Right cardiac atrium (tissue), 5 donors: Measurements from ENCODE around the gene EXOG. TPM values are rescaled to one million over a fixed set of nuclear protein-coding genes. Genes with fewer than 3 reads are reported as not detected.

Source experiments
- ATAC-seq, 2 donors: fragments of 200-7000 bp; cut with Tn5 transposase; one replicate each; pipeline versions ENCODE4 v1.8.0 to v1.9.1; 2020; ENCODE audit warnings: moderate library complexity in 2 of 2, mild to moderate bottlenecking in 1 of 2
- DNase-seq, 3 donors: peaks; one replicate each; pipeline ENCODE4 v3.0.0-alpha.2; 2020
- H3K27ac ChIP-seq: one replicate; pipeline ENCODE4 v1.5.1; 2013; ENCODE audit warnings: mild to moderate bottlenecking, low read length, control low read depth, moderate library complexity
- H3K27me3 ChIP-seq: one replicate; pipeline ENCODE4 v1.6.1; 2013; ENCODE audit not compliant: control insufficient read depth, insufficient read depth
- H3K4me1 ChIP-seq: one replicate; pipeline ENCODE4 v1.6.1; 2013; ENCODE audit warnings: low read length; ENCODE audit not compliant: control insufficient read depth, insufficient read depth
- H3K4me3 ChIP-seq: one replicate; pipeline ENCODE4 v1.5.1; 2013; ENCODE audit warnings: low read length, control low read depth
- H3K9me3 ChIP-seq: one replicate; pipeline ENCODE4 v1.6.1; 2013; ENCODE audit warnings: low read length; ENCODE audit not compliant: control insufficient read depth
- WGBS: extraction: QIAGEN DNeasy Blood & Tissue Kit; methylation state at CpG from one replicate; pipeline ENCODE4 v1.1.7; 2013; 5-methylcytosine and 5-hydroxymethylcytosine counted together
- intact Hi-C, 4 donors: fragments of 100-400 bp; cut with DNase I; formaldehyde crosslinking; loops; one replicate each; pipeline versions ENCODE4 v1.11.0 to v1.14.0; 2022 to 2023
- polyA plus RNA-seq: library from polyadenylated mRNA; stranded (reverse); fragments of 200-250 nt; gene quantifications from one replicate; pipeline ENCODE4 v1.2.3, GENCODE V29; 2013
- total RNA-seq, 4 donors: library from RNA; stranded (reverse); fragmentation: NEBNext Ultra II Directional; extraction: Animal tissue kit (Norgen Biotek cat#: 25700); gene quantifications; one replicate each; pipeline ENCODE4 v1.2.1, GENCODE V29; 2021
- donor health status: healthy with polysubstance abuse.
- donor health status: DM: no; HTN: yes; CAD: no.
- donor health status: DM: no; HTN: no; CAD: no.
- donor health status: DM: no; HTN: yes; CAD: no; lungs with severe emphysema.
- donor health status: DM: yes; HTN: yes; CAD: no.

EXOG gene
- total and polyA plus RNA-seq, 5 donors, result 19.4 to 27.7 (median 23.8) TPM

GRCh38 chr3:38510631-38511030 lies 14.5 kb downstream of the EXOG start:
- Histone ChIP-seq H3K27me3 (no peaks in the 10 kb centered on the region), H3K4me1 (no peaks in the 10 kb centered on the region), H3K9me3 (no peaks in the 10 kb centered on the region), H3K4me3 (no peak overlapping the region), H3K27ac (no peak overlapping the region)
- intact Hi-C loops, result no loop called here
- no peak for ATAC-seq
- no peak for DNase-seq

GRCh38 chr3:38511546-38511945 lies 15.4 kb downstream of the EXOG start:
- Histone ChIP-seq H3K4me3 (no peak overlapping the region), H3K27me3 (no peaks in the 10 kb centered on the region), H3K4me1 (no peaks in the 10 kb centered on the region), H3K9me3 (no peaks in the 10 kb centered on the region), H3K27ac (no peak overlapping the region)
- 79% methylated on average over 3 of the region's 3 CpGs for WGBS
- DNase-seq (no peak), ATAC-seq (no peak)
- intact Hi-C loops, result no loop called here

- peak in 1 of 2 donors; percentile 44 for ATAC-seq
These were observed 19.2 kb downstream of the EXOG start for GRCh38 chr3:38515367-38515766.

GRCh38 chr3:38516669-38517068 lies 20.5 kb downstream of the EXOG start:
- intact Hi-C loops, result loop anchor here in 1 of 4 donors (5.0 kb wide), 1 partner anchor 331 kb away; no protein-coding TSS in a partner anchor
- H3K27ac ChIP-seq, result no peak overlapping the region
- WGBS, result 92% methylated on average over 1 of the region's 1 CpG
- no peak for DNase-seq
- peaks cover 2% of the 10 kb centered on the region for H3K4me1 ChIP-seq
- no peaks in the 10 kb centered on the region for H3K27me3 ChIP-seq
- no peak overlapping the region for H3K4me3 ChIP-seq
- ATAC-seq, result no peak
- H3K9me3 ChIP-seq, result no peaks in the 10 kb centered on the region

More at GRCh38 chr3:38515367-38515766, 19.2 kb downstream of the EXOG start:
- WGBS, result 84% methylated on average over 7 of the region's 7 CpGs
- Histone ChIP-seq H3K27me3 (no peaks in the 10 kb centered on the region), H3K27ac (no peak overlapping the region), H3K9me3 (no peaks in the 10 kb centered on the region), H3K4me1 (peaks cover 2% of the 10 kb centered on the region), H3K4me3 (no peak overlapping the region)
- intact Hi-C loops, result loop anchor here in 1 of 4 donors (5.0 kb wide), 1 partner anchor 332 kb away; no protein-coding TSS in a partner anchor
- peak in 1 of 3 donors; percentile 57 for DNase-seq

- Histone ChIP-seq H3K4me1 (peaks cover 2% of the 10 kb centered on the region), H3K4me3 (no peak overlapping the region), H3K27ac (no peak overlapping the region), H3K9me3 (no peaks in the 10 kb centered on the region), H3K27me3 (no peaks in the 10 kb centered on the region)
- intact Hi-C loops, result loop anchor here in 1 of 4 donors (5.0 kb wide), 1 partner anchor 328 kb away; no protein-coding TSS in a partner anchor
- DNase-seq, result no peak
- WGBS, result 49% methylated on average over 1 of the region's 1 CpG
- ATAC-seq, result no peak
These were observed 22.9 kb downstream of the EXOG start for GRCh38 chr3:38519000-38519399.

GRCh38 chr3:38519651-38520050 lies 23.5 kb downstream of the EXOG start:
- ATAC-seq (no peak), DNase-seq (no peak)
- Histone ChIP-seq H3K9me3 (no peaks in the 10 kb centered on the region), H3K27ac (peak overlapping the region; percentile 89), H3K27me3 (no peaks in the 10 kb centered on the region), H3K4me3 (no peak overlapping the region), H3K4me1 (peaks cover 2% of the 10 kb centered on the region)
- intact Hi-C loops, result loop anchor here (5.0 to 10.0 kb wide), 4 partner anchors 128 to 328 kb away; partner anchors contain the start of gene SCN5A (in 4 of the 4)
- 28% methylated on average over 5 of the region's 5 CpGs for WGBS

GRCh38 chr3:38521391-38521987 lies 25.3 kb downstream of the EXOG start:
- Histone ChIP-seq H3K4me3 (no peak overlapping the region), H3K9me3 (no peaks in the 10 kb centered on the region), H3K27me3 (no peaks in the 10 kb centered on the region), H3K27ac (no peak overlapping the region), H3K4me1 (peaks cover 2% of the 10 kb centered on the region)
- intact Hi-C loops, result loop anchor here (5.0 to 10.0 kb wide), 3 partner anchors 126 to 323 kb away; partner anchors contain the start of gene SCN5A (in 4 of the 4)
- ATAC-seq (peak; percentile 40 to 61), DNase-seq (peak; percentile 45 to 67 (median 47))
- 4% methylated on average over 5 of the region's 5 CpGs for WGBS

- Histone ChIP-seq H3K4me1 (peaks cover 2% of the 10 kb centered on the region), H3K4me3 (no peak overlapping the region), H3K27me3 (no peaks in the 10 kb centered on the region), H3K27ac (no peak overlapping the region), H3K9me3 (no peaks in the 10 kb centered on the region)
- intact Hi-C loops, result loop anchor here (5.0 to 10.0 kb wide), 3 partner anchors 125 to 323 kb away; partner anchors contain the start of gene SCN5A (in 4 of the 4)
- peak; percentile 49 to 55 for ATAC-seq
- no peak for DNase-seq
- WGBS, result 73% methylated on average over 6 of the region's 6 CpGs
These were observed 25.9 kb downstream of the EXOG start for GRCh38 chr3:38522002-38522401.

GRCh38 chr3:38524141-38524739 lies 28.1 kb downstream of the EXOG start:
- DNase-seq (no peak), ATAC-seq (no peak)
- Histone ChIP-seq H3K9me3 (no peaks in the 10 kb centered on the region), H3K27me3 (no peaks in the 10 kb centered on the region), H3K4me1 (peaks cover 5% of the 10 kb centered on the region), H3K27ac (no peak overlapping the region), H3K4me3 (no peak overlapping the region)
- intact Hi-C loops, result loop anchor here (5.0 to 10.0 kb wide), 3 partner anchors 123 to 321 kb away; partner anchors contain the start of gene SCN5A (in 4 of the 4)
- 86% methylated on average over 5 of the region's 5 CpGs for WGBS

GRCh38 chr3:38526792-38527191 lies 30.7 kb downstream of the EXOG start:
- intact Hi-C loops, result loop anchor here in 1 of 4 donors (10.0 kb wide), 1 partner anchor 318 kb away; no protein-coding TSS in a partner anchor
- WGBS, result 96% methylated on average over 14 of the region's 14 CpGs
- ATAC-seq, result no peak

GRCh38 chr3:38528457-38528856 lies 32.3 kb downstream of the EXOG start:
- peaks cover 4% of the 10 kb centered on the region for H3K4me1 ChIP-seq
- no peaks in the 10 kb centered on the region for H3K9me3 ChIP-seq
- ATAC-seq, result no peak
- intact Hi-C loops, result loop anchor here in 1 of 4 donors (10.0 kb wide), 1 partner anchor 316 kb away; no protein-coding TSS in a partner anchor
- DNase-seq, result no peak
- no peak overlapping the region for H3K4me3 ChIP-seq
- peak overlapping the region; percentile 9 for H3K27ac ChIP-seq
- H3K27me3 ChIP-seq, result no peaks in the 10 kb centered on the region
- 92% methylated on average over 1 of the region's 1 CpG for WGBS

More at GRCh38 chr3:38526792-38527191, 30.7 kb downstream of the EXOG start:
- Histone ChIP-seq H3K4me3 (no peak overlapping the region), H3K4me1 (peaks cover 4% of the 10 kb centered on the region), H3K27ac (no peak overlapping the region), H3K9me3 (no peaks in the 10 kb centered on the region), H3K27me3 (no peaks in the 10 kb centered on the region)
- peak in 1 of 3 donors; percentile 63 for DNase-seq
